ENCODE measurements around the gene RPLP2.

RPLP2 gene

GRCh38 chr11:776561-777287 lies 33.0 kb upstream of the RPLP2 start (continued):
- TF ChIP-seq REST (tag by site-specific recombination; IDR thresholded peaks at IDR 0.05) = no peak
- TF ChIP-seq ZEB2 (tag by site-specific recombination; IDR thresholded peaks at IDR 0.05) = no peak
- TF ChIP-seq, protein P1, sequence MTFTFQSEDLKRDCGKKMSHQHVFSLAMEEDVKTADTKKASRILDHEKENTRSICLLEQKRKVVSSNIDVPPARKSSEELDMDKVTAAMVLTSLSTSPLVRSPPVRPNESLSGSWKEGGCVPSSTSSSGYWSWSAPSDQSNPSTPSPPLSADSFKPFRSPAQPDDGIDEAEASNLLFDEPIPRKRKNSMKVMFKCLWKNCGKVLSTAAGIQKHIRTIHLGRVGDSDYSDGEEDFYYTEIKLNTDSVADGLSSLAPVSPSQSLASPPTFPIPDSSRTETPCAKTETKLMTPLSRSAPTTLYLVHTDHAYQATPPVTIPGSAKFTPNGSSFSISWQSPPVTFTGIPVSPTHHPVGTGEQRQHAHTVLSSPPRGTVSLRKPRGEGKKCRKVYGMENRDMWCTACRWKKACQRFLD (tag by site-specific recombination; IDR thresholded peaks at IDR 0.05) = no peak
- no peak for TF ChIP-seq GLI4 (tag by site-specific recombination; IDR thresholded peaks at IDR 0.05)
- peak; percentile 8 for TF ChIP-seq SP3 (tag by site-specific recombination; IDR thresholded peaks at IDR 0.05)
- peak; percentile 18; the same call in 1 of the 2 replicates for TF ChIP-seq ZNF561 (tag by site-specific recombination; IDR thresholded peaks at IDR 0.05; ENCODE audit: borderline replicate concordance)
- 0 out of 2 replicates have a peak, but pooled peaks have one; percentile 33 for TF ChIP-seq BCL11A (tag by site-specific recombination; IDR thresholded peaks at IDR 0.05; ENCODE audit: low read depth)
- no peak for TF ChIP-seq ZNF658 (tag by site-specific recombination; IDR thresholded peaks at IDR 0.05)
- TF ChIP-seq CTCF (tag by site-specific recombination; IDR thresholded peaks at IDR 0.05) = no peak
- peak; percentile 94 for TF ChIP-seq ZIC2 (tag by site-specific recombination; IDR thresholded peaks at IDR 0.05)
- 0 out of 2 replicates have a peak, but pooled peaks have one; percentile 23 for TF ChIP-seq ZBTB10 (tag by site-specific recombination; IDR thresholded peaks at IDR 0.05)
- TF ChIP-seq ZBTB20 (tag by site-specific recombination; IDR thresholded peaks at IDR 0.05) = peak; percentile 57; the same call in 1 of the 2 replicates
- peak; percentile 28 for TF ChIP-seq PATZ1 (tag by site-specific recombination; IDR thresholded peaks at IDR 0.05)
- no peak for TF ChIP-seq MZF1 (tag by site-specific recombination; IDR thresholded peaks at IDR 0.05; ENCODE audit: borderline replicate concordance)
- no peak for TF ChIP-seq TCF7L2 (IDR thresholded peaks at IDR 0.05; ENCODE audit: borderline replicate concordance, low read depth, low read length)
- TF ChIP-seq ZNF76 (tag by site-specific recombination; IDR thresholded peaks at IDR 0.05; ENCODE audit: borderline replicate concordance, low read depth) = no peak
- no peak for TF ChIP-seq KLF8 (tag by site-specific recombination; IDR thresholded peaks at IDR 0.05)
- TF ChIP-seq PRDM6 (tag by site-specific recombination; IDR thresholded peaks at IDR 0.05) = no peak
- 0 out of 2 replicates have a peak, but pooled peaks have one; percentile 11 for TF ChIP-seq ZNF843 (tag by site-specific recombination; IDR thresholded peaks at IDR 0.05)
- TF ChIP-seq ZNF335 (tag by site-specific recombination; conservative IDR thresholded peaks at IDR 0.05) = peak; percentile 70; the same call in 1 of the 2 replicates

Data from HEK293 (cell line).